ENCODE data around the gene MAD1L1. TPM values are rescaled to one million over a fixed set of nuclear protein-coding genes. Genes with fewer than 3 reads are reported as not detected.

The MAD1L1 gene
- polyA plus RNA-seq, 1 experiment = 32.0 TPM

GRCh38 chr7:2141651-2142050 is 91.1 kb downstream of the MAD1L1 start:
- no peak overlapping the region for H3K4me3 ChIP-seq (ENCODE audit: low read depth, low read length)
- no peak for DNase-seq (ENCODE audit: low read depth)
- CTCF ChIA-PET = no interaction called here
- POLR2A ChIA-PET = no interaction called here
- no peaks in the 10 kb centered on the region for H3K27me3 ChIP-seq (ENCODE audit: control insufficient read depth, insufficient read depth, low read length)
- 0 out of 2 replicates have a peak, but pooled peaks have one; percentile 7 for TF ChIP-seq CTCF (IDR thresholded peaks at IDR 0.05; ENCODE audit: insufficient read depth, low read depth, low read length)
- H3K36me3 ChIP-seq (ENCODE audit: control insufficient read depth, insufficient read depth, low read length) = peaks cover 10% of the 10 kb centered on the region

DNA sequence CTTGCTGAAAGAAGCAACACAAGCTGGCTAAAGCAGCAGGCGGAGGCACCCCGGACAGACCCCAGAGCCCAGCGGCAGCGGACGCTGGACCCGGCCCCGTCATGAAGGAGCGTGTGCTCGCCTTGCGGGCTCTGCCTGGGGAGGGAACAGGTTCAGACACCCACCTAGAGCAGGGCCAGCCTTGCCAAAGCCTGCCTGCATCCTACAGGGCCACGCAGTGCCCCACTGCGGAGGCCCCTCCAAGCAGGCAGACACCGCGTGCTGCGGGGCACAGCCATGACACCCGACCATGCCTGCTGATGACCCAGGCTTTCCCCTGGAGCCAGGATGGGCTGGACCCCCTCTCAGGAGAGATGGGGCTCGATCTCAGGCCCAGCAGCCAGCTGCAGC is 91.7 kb downstream of the MAD1L1 start:
- DNase-seq (ENCODE audit: low read depth) = no peak
- H3K27me3 ChIP-seq (ENCODE audit: control insufficient read depth, insufficient read depth, low read length) = no peaks in the 10 kb centered on the region
- H3K36me3 ChIP-seq (ENCODE audit: control insufficient read depth, insufficient read depth, low read length) = peaks cover 8% of the 10 kb centered on the region
- no peak for TF ChIP-seq CTCF (IDR thresholded peaks at IDR 0.05; ENCODE audit: insufficient read depth, low read depth, low read length)
- no peak overlapping the region for H3K4me3 ChIP-seq (ENCODE audit: low read depth, low read length)
- CTCF ChIA-PET = no interaction called here
- POLR2A ChIA-PET = no interaction called here

GRCh38 chr7:2140216-2141020 is 92.3 kb downstream of the MAD1L1 start:
- no peak for TF ChIP-seq CTCF (IDR thresholded peaks at IDR 0.05; ENCODE audit: insufficient read depth, low read depth, low read length)
- Histone ChIP-seq H3K27me3 (ENCODE audit: control insufficient read depth, insufficient read depth, low read length) (no peaks in the 10 kb centered on the region), H3K36me3 (ENCODE audit: control insufficient read depth, insufficient read depth, low read length) (peaks cover 10% of the 10 kb centered on the region), H3K4me3 (ENCODE audit: low read depth, low read length) (no peak overlapping the region)
- CTCF ChIA-PET = no interaction called here
- no peak for DNase-seq (ENCODE audit: low read depth)
- POLR2A ChIA-PET = no interaction called here

GRCh38 chr7:2139004-2139699 is 93.6 kb downstream of the MAD1L1 start:
- no peak for TF ChIP-seq CTCF (IDR thresholded peaks at IDR 0.05; ENCODE audit: insufficient read depth, low read depth, low read length)
- ChIA-PET POLR2A (no interaction called here), CTCF (no interaction called here)
- Histone ChIP-seq H3K27me3 (ENCODE audit: control insufficient read depth, insufficient read depth, low read length) (no peaks in the 10 kb centered on the region), H3K4me3 (ENCODE audit: low read depth, low read length) (no peak overlapping the region), H3K36me3 (ENCODE audit: control insufficient read depth, insufficient read depth, low read length) (peaks cover 10% of the 10 kb centered on the region)
- no peak for DNase-seq (ENCODE audit: low read depth)

DNA sequence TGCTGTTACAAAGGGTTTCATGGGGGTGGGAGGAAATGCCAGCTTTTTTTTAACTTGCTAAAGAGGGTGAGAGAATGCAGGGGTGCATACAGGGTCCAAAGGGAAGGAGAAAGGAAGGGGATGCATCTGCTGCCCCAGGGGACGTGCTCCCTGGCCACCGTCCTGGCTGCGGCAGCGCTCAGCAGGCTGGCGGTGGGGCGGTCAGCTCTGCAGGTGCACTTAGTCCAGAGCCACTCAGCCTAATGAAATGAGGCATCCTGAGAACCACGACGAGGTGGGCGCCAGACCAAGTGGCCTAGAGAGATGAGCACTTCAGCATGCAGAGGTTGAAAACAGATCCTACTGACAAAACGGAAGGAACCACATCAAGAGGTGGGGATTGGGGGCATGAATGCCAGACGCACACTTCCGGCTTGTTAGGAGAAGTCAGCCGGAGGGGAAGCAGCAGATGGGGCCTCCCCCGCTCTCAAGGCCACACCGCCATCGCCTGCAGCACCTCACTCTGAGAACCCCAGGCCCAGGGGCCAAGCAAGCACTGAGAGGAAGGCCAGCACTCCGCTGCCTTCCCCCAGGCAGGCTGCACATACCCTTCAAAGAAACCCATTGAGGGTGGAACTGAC is 94.5 kb downstream of the MAD1L1 start:
- POLR2A ChIA-PET = no interaction called here
- Histone ChIP-seq H3K36me3 (ENCODE audit: control insufficient read depth, insufficient read depth, low read length) (peaks cover 8% of the 10 kb centered on the region), H3K4me3 (ENCODE audit: low read depth, low read length) (no peak overlapping the region), H3K27me3 (ENCODE audit: control insufficient read depth, insufficient read depth, low read length) (no peaks in the 10 kb centered on the region)
- CTCF ChIA-PET = no interaction called here
- no peak for TF ChIP-seq CTCF (IDR thresholded peaks at IDR 0.05; ENCODE audit: insufficient read depth, low read depth, low read length)
- no peak for DNase-seq (ENCODE audit: low read depth)
